ENCODE data around the gene GRM6.

Gene GRM6

DNA sequence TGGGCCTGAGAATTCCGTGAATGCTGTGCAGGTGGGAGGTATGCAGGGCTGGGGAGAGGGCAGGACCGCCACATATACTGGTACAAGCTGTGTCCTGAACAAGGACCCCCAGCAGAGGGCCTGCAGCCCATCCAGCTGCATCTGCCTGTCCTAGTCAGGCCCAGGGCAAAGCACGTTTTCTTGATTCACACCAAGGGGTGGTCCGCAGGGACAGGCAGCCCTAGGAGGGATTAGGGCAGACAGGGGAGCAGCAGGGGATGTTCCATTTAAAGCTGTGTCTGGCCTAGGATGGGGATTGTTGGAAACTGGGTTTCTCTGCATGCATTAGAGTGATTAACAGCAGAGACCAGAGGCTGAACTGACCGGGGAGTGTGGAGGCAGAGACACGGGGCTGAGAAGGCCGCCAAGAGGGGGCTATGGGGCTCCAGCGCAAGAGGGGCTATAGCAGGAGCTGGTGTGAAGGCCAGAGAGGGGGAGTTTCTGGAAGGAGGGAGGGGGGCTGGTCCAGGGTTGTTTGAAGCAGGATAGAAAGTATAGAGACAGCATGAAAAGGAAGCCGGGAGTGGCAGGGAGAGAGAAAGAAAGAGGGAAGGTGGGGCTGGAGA is 2.7 kb downstream of the GRM6 start:
- Histone ChIP-seq H3K9me3 (ENCODE audit: low read length) (peaks cover 20% of the 10 kb centered on the region), H3K27me3 (ENCODE audit: insufficient read depth, low read length) (peaks cover 42% of the 10 kb centered on the region), H3K4me3 (ENCODE audit: low read length) (no peak overlapping the region), H3K36me3 (ENCODE audit: insufficient read depth, low read length) (no peaks in the 10 kb centered on the region), H2AFZ (ENCODE audit: low read depth, low read length) (no peak overlapping the region), H3K4me1 (ENCODE audit: insufficient read depth, low read length) (no peaks in the 10 kb centered on the region)

DNA sequence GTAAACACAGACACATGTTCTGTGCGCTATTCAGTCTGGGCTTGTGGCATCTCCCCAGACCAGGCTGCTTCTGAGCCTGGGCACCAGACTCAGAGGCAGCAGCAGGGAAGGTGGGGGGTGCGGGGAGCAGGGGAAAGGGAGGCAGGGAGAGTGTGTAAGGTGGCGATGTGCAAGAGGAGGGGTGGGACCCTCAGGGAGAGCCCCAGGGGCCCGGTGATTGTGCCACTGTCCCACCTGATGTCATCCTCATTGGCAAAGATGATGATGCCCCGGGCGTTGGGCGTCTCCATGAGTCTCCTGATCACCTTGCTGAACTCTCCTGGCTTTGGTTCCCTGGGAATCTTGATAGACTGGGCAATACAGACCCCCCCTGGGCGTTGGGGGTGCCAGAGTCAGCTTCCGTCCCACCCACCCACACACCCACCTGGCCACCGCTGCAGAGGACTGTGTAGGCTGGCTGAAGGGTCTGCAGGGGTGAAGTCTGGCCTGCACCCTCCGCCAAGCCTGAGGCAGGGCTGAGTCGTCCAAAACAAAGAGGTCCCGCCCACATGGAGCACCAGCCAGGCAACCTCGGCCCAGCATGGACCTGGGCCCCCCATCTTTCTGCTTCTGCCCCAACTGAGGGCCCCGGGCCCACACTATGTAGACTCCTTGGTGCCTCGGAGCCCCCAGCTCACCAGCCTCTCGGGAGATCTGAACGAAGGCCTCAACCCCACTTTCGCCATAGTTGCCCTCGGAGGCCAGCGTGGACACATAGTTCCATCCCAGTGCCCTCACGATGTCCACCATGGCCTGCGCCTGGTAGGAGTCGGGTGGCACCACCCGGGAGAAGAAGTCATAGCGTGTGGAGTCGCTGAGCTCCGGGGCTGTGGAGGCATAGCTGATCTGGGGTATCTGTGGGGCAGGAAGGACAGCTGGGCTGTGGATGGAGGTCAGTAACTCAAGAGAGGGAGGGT is 3.7 kb downstream of the GRM6 start:
- H3K9me3 ChIP-seq (ENCODE audit: low read length) = peaks cover 22% of the 10 kb centered on the region
- no peak overlapping the region for H3K4me3 ChIP-seq (ENCODE audit: low read length)
- H3K36me3 ChIP-seq (ENCODE audit: insufficient read depth, low read length) = no peaks in the 10 kb centered on the region

DNA sequence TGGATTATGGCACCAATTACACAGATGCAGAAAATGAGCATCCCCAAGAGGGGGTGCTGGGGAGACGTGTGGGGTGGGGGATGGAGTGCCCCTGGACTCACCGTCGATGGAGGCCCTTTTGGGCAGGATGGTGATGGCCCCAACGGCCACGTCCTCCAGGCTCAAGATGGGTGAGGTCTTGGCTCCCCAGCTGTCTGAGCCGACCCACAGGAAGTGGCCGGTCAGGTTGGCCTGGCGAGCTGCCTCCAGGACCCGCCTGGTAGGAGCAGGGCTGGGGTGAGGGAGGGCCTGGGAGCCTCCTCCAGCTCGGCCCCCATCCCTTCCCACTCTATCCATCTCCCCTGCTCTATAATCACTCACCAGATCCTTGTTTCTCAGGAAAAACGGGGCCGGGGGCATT is 4.6 kb downstream of the GRM6 start:
- Histone ChIP-seq H3K4me1 (ENCODE audit: insufficient read depth, low read length) (no peaks in the 10 kb centered on the region), H3K9me3 (ENCODE audit: low read length) (peaks cover 26% of the 10 kb centered on the region)

More for the DNA sequence above, 3.7 kb downstream of the GRM6 start:
- Histone ChIP-seq H3K4me1 (ENCODE audit: insufficient read depth, low read length) (no peaks in the 10 kb centered on the region), H3K27me3 (ENCODE audit: insufficient read depth, low read length) (peaks cover 33% of the 10 kb centered on the region), H2AFZ (ENCODE audit: low read depth, low read length) (no peak overlapping the region)

DNA sequence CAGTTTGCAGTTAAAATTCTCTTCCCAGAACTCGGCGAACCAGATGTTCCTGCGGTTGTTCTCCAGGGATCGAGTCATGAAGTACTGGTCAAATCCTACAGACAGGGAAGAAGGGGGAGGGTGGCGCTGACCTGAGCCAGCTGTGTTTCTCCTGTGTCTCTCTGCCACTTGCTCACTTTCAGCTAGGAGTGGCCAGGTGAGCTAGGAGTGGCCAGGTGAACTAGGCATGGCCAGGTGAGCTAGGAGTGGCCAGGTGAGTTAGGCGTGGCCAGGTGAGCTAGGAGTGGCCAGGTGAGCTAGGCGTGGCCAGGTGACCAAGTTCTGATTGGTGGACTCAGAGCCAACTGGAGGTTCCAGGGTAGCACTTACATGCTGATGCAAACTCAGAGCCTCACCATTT is 5.8 kb downstream of the GRM6 start:
- Histone ChIP-seq H3K4me3 (ENCODE audit: low read length) (no peak overlapping the region), H3K27me3 (ENCODE audit: insufficient read depth, low read length) (peaks cover 15% of the 10 kb centered on the region), H3K36me3 (ENCODE audit: insufficient read depth, low read length) (no peaks in the 10 kb centered on the region), H3K4me1 (ENCODE audit: insufficient read depth, low read length) (no peaks in the 10 kb centered on the region), H2AFZ (ENCODE audit: low read depth, low read length) (no peak overlapping the region), H3K9me3 (ENCODE audit: low read length) (peaks cover 27% of the 10 kb centered on the region)

More for the DNA sequence above, 4.6 kb downstream of the GRM6 start:
- Histone ChIP-seq H3K27me3 (ENCODE audit: insufficient read depth, low read length) (peaks cover 23% of the 10 kb centered on the region), H3K36me3 (ENCODE audit: insufficient read depth, low read length) (no peaks in the 10 kb centered on the region), H3K4me3 (ENCODE audit: low read length) (no peak overlapping the region), H2AFZ (ENCODE audit: low read depth, low read length) (no peak overlapping the region)

DNA sequence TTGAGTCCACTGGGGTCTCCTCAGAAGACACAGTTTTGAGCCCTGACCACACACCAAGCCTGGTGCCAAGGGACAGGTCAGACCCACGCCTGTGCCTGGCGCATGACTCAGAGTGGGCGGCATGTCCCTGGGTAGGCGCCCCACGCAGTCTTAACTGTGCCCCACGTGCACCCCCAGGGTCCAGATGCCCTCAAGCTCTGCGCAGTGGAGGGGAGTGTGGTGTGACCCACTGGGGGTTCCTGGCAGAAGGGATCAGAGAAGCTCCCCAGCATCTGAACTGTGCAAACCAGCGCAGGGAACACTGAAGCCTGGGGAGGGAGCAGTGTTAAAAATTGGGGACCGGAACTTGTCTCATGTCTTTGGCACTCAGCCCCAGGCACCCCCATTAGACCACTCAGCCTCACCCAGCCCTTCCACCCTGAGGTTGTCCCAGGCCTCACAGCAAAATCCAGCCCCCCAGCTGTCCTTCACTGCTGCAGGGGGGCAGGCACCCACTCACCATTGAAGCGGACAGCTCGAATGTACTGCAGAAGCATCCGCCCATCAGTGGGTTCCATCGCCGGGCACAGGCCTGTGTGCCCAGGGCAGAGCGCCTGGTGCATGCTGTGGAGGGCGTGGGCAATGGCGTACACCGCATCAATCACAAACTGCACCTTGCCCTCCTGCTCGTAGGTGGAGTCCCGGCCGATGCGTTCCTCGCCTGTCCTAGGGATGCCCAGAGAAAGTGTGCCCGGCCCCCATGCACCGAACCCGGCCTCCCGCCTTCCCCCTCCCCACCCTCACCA is 6.5 kb downstream of the GRM6 start:
- H3K4me1 ChIP-seq (ENCODE audit: insufficient read depth, low read length) = no peaks in the 10 kb centered on the region
- H3K9me3 ChIP-seq (ENCODE audit: low read length) = peaks cover 28% of the 10 kb centered on the region
- H3K36me3 ChIP-seq (ENCODE audit: insufficient read depth, low read length) = no peaks in the 10 kb centered on the region
- H2AFZ ChIP-seq (ENCODE audit: low read depth, low read length) = no peak overlapping the region
- no peak overlapping the region for H3K4me3 ChIP-seq (ENCODE audit: low read length)
- peaks cover 8% of the 10 kb centered on the region for H3K27me3 ChIP-seq (ENCODE audit: insufficient read depth, low read length)

DNA sequence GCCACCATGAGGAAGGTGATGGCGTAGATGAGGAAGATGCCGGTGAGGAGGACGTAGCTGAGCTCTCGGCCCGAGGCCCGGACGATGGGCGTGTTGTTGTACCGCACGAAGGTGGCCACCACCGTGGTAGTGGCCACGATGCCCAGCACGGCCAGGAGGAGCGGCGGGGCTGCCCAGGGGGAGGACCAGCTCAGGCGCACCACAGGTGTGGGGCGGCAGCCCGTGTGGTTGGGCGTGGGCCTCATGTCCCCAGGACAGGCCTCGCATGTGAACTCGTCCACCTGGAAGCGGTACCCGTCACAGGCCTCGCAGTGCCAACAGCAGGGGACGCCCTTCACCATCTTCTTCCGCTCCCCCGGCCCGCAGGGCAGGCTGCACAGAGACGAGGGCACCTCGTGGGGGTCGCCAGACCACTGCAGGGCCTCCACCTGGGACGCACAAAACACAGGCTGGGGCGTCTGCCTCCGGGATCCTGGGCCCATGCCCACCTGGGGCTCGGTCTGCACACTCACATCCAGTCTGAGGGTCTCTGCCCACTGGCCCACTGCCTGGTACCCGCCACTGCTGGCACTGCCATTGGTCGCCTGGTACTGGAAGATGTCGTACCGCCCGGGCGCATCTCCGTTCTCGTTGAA is 8.7 kb downstream of the GRM6 start:
- H3K4me3 ChIP-seq (ENCODE audit: low read length) = no peak overlapping the region
- H3K9me3 ChIP-seq (ENCODE audit: low read length) = peaks cover 41% of the 10 kb centered on the region
- no peaks in the 10 kb centered on the region for H3K36me3 ChIP-seq (ENCODE audit: insufficient read depth, low read length)
- no peaks in the 10 kb centered on the region for H3K27me3 ChIP-seq (ENCODE audit: insufficient read depth, low read length)
- H3K4me1 ChIP-seq (ENCODE audit: insufficient read depth, low read length) = no peaks in the 10 kb centered on the region
- no peak overlapping the region for H2AFZ ChIP-seq (ENCODE audit: low read depth, low read length)

DNA sequence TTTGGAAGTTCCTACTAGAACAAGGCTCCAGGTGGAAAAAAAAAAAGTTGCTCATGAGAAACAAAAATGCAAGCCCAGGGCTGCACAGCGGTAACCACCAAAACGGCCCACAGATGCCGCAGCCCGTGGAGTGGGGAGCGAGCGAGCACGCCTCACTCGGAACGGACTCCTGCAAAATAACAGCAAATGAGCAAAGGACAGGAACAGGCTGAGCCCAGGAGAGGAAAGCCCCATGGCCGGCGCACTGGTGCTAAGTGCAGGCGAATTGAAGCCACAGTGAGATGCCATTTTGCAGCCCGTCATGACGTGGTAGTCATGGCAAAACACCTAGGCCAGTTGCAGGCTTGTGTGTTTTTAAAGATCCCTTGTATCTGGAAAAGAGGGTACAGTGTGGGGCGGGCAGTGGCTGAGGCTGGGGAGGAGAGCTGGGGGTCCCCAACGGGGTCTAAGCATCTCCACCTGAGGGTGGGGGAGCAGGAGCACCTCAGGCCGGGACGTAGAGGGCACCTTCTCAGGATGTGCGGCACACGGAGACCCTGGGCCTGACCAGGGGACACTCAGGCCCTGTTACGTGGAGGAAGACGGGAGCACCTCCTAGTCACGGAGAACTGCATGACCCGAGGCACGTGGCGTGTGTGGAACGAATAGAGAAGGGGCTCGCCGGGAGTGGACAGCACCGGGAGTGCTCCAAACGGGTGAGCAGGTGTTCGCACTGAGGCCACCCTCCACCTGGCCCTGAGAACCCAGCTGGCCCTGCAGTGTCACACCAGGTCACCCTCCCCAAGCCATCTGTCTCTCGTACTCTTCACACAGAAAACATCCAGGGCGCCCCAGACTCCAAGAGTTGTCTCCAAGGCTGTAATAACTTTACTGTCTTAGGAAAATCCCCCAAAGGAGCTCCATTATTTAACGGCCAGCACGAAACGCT is 10.7 kb downstream of the GRM6 start:
- H3K4me1 ChIP-seq (ENCODE audit: insufficient read depth, low read length) = no peaks in the 10 kb centered on the region
- no peaks in the 10 kb centered on the region for H3K27me3 ChIP-seq (ENCODE audit: insufficient read depth, low read length)
- H3K4me3 ChIP-seq (ENCODE audit: low read length) = no peak overlapping the region
- H2AFZ ChIP-seq (ENCODE audit: low read depth, low read length) = no peak overlapping the region
- H3K36me3 ChIP-seq (ENCODE audit: insufficient read depth, low read length) = no peaks in the 10 kb centered on the region
- H3K9me3 ChIP-seq (ENCODE audit: low read length) = peaks cover 38% of the 10 kb centered on the region

DNA sequence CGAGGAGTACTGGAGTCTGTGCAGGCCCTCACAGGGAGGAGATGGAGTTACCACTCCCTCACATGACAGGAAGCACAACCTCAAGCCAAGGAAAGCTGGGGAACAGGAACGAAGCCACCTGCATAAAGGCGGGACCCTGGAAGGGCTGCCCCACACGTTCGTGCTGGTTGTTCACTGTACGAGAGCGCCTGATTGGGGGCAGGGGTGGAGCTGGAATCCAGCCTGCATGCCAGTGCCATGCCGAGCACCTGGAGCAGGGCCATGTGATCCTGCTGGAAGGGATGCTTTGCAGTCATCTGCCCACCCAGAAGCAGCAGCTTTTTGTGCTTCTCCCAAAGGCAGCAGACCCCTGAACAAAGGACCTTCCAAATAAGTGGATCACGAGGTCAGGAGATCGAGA is 11.4 kb downstream of the GRM6 start:
- Histone ChIP-seq H3K4me1 (ENCODE audit: insufficient read depth, low read length) (no peaks in the 10 kb centered on the region), H2AFZ (ENCODE audit: low read depth, low read length) (no peak overlapping the region), H3K36me3 (ENCODE audit: insufficient read depth, low read length) (no peaks in the 10 kb centered on the region), H3K27me3 (ENCODE audit: insufficient read depth, low read length) (no peaks in the 10 kb centered on the region), H3K4me3 (ENCODE audit: low read length) (no peak overlapping the region), H3K9me3 (ENCODE audit: low read length) (peaks cover 38% of the 10 kb centered on the region)

DNA sequence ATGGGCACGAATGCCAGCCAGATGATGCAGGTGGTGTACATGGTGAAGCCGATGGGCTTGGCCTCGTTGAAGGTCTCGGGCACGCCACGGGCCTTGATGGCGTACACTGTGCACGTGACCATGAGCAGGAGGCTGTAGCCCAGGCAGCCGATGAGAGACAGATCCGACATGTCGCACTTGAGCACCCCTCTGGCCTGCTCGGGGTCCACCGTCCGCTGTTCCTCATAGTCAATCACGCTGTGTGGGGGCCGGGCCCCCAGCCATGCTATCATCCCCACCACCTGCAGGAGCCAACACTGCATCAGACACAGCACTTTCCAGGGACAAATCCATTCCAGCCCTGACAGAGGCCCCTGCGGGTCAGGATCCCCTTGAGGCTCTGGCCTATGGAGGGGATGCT is 12.2 kb downstream of the GRM6 start:
- H3K36me3 ChIP-seq (ENCODE audit: insufficient read depth, low read length) = no peaks in the 10 kb centered on the region
- H3K27me3 ChIP-seq (ENCODE audit: insufficient read depth, low read length) = no peaks in the 10 kb centered on the region
- no peaks in the 10 kb centered on the region for H3K4me1 ChIP-seq (ENCODE audit: insufficient read depth, low read length)
- no peak overlapping the region for H2AFZ ChIP-seq (ENCODE audit: low read depth, low read length)
- peaks cover 38% of the 10 kb centered on the region for H3K9me3 ChIP-seq (ENCODE audit: low read length)
- H3K4me3 ChIP-seq (ENCODE audit: low read length) = no peak overlapping the region

DNA sequence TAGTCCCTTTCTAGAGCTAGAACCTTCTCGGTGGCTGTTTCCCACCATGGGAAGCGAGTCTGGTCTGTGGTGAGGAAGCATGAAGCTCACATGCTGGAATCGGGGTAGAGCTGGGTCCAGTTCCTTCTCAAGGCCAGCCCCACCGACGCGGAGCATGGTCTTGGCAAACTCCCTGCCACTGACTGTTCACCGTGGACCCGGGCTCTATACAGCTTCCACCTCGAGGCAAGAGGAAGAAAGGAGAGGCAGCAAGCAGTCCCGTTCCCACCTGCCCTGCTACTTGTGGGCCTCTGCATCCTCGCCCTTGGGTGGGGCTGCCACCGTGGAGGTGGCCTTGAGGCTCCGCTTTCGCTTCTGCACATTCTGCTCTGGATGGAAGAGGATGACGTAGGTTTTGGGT is 13.7 kb downstream of the GRM6 start:
- no peaks in the 10 kb centered on the region for H3K27me3 ChIP-seq (ENCODE audit: insufficient read depth, low read length)
- H3K36me3 ChIP-seq (ENCODE audit: insufficient read depth, low read length) = no peaks in the 10 kb centered on the region
- no peak overlapping the region for H3K4me3 ChIP-seq (ENCODE audit: low read length)
- H3K9me3 ChIP-seq (ENCODE audit: low read length) = peaks cover 40% of the 10 kb centered on the region
- H2AFZ ChIP-seq (ENCODE audit: low read depth, low read length) = no peak overlapping the region
- H3K4me1 ChIP-seq (ENCODE audit: insufficient read depth, low read length) = no peaks in the 10 kb centered on the region

DNA sequence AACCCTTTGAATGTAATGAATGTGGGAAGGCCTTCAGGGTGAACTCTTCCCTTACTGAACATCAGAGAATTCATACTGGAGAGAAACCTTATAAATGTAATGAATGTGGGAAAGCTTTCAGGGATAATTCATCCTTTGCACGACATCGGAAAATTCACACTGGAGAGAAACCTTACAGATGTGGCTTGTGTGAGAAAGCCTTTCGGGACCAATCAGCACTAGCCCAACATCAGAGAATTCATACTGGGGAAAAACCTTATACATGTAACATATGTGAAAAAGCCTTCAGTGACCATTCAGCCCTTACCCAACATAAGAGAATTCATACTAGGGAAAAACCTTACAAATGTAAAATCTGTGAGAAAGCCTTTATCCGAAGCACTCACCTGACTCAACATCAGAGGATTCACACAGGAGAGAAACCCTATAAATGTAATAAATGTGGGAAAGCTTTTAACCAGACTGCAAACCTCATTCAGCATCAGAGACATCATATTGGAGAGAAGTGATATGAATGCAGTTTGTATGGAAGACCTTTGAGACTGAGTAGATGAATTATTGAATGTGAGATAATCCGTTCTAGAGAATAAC is 29.6 kb downstream of the GRM6 start:
- Histone ChIP-seq H3K4me3 (ENCODE audit: low read length) (no peak overlapping the region), H3K9me3 (ENCODE audit: low read length) (peaks cover 59% of the 10 kb centered on the region), H3K27me3 (ENCODE audit: insufficient read depth, low read length) (no peaks in the 10 kb centered on the region)

DNA sequence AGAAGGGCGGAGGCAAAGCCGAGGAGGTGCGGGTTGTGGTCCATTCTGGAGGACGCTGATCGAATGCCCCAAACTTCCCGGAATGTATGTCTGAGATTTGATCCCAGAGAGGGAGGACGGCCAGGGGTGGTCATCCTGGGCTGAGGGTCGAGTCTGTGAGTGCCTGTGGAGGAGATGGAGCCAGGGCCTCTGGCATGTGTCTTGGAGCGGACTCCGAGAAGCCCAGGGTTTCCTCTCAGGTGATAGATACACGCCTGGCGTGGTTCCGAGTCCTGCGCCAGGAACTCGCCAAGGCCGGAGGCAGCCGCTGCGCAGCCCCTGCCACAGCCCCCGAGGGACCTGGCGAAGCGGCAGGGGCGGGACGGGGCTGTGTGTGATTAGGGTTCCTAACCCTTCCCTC is 53.8 kb downstream of the GRM6 start:
- H3K27me3 ChIP-seq (ENCODE audit: insufficient read depth, low read length) = no peaks in the 10 kb centered on the region
- H3K36me3 ChIP-seq (ENCODE audit: insufficient read depth, low read length) = peaks cover 5% of the 10 kb centered on the region
- peak overlapping the region; percentile 84 for H2AFZ ChIP-seq (ENCODE audit: low read depth, low read length)
- H3K9me3 ChIP-seq (ENCODE audit: low read length) = peaks cover 74% of the 10 kb centered on the region
- peak overlapping the region; percentile 77 for H3K4me3 ChIP-seq (ENCODE audit: low read length)
- H3K4me1 ChIP-seq (ENCODE audit: insufficient read depth, low read length) = no peaks in the 10 kb centered on the region

More for the DNA sequence above, 29.6 kb downstream of the GRM6 start:
- H3K4me1 ChIP-seq (ENCODE audit: insufficient read depth, low read length) = no peaks in the 10 kb centered on the region
- no peak overlapping the region for H2AFZ ChIP-seq (ENCODE audit: low read depth, low read length)
- H3K36me3 ChIP-seq (ENCODE audit: insufficient read depth, low read length) = peaks cover 22% of the 10 kb centered on the region

Measured in neuron (in vitro differentiated cells).